Measurements from ENCODE around the gene ENPP6.

- TF ChIP-seq EP300 (IDR thresholded peaks at IDR 0.05) (no peak), CTCF (IDR thresholded peaks at IDR 0.05) (no peak), POLR2AphosphoS5 (IDR thresholded peaks at IDR 0.05) (no peak)
Observed at GRCh38 chr4:184056877-184057276, 160.8 kb downstream of the ENPP6 start.

Measured in upper lobe of left lung (tissue), 4 donors.